Measurements from ENCODE around the gene C1QTNF4. TPM values are rescaled to one million over a fixed set of nuclear protein-coding genes. Genes with fewer than 3 reads are reported as not detected.
A peak's percentile ranks its signal among the peaks of the same experiment; 100 is the strongest.
"Not testable (repeated sequence)": the region's sequence is repeated elsewhere in the genome, so short reads cannot be mapped to it uniquely, and the experiment has no call there.

The C1QTNF4 gene
- 0.16 TPM in 1 of 2 replicates, not detected in the other for total RNA-seq

GRCh38 chr11:47593934-47594855 lies at the start of gene C1QTNF4:
Gene C1QTNF4, minus strand, starts transcription at chr11:47594411. Its CDS starts 3,601 bp downstream, at chr11:47590810.
- H3K27me3 Mint-ChIP-seq (ENCODE audit: insufficient read depth): peaks cover 28% of the 10 kb centered on the region
- H3K9me3 Mint-ChIP-seq: no peaks in the 10 kb centered on the region
- peaks cover 6% of the 10 kb centered on the region for H3K4me1 Mint-ChIP-seq (ENCODE audit: low read depth)
- no peak within 1 kb of the TSS for H3K27ac Mint-ChIP-seq
- no peak for DNase-seq (ENCODE audit: low spot score)
- H3K4me3 Mint-ChIP-seq: no peak within 1 kb of the TSS
- intact Hi-C loops (cut with micrococcal nuclease): no loop called here
- H3K36me3 Mint-ChIP-seq (ENCODE audit: low read depth): no peaks in the 10 kb centered on the region

- intact Hi-C loops (cut with micrococcal nuclease): loop anchor here (1.0 to 5.0 kb wide), 12 partner anchors 21 to 1025 kb away; partner anchors contain the start of genes AGBL2, ATG13, CELF1 and FNBP4
- no peaks in the 10 kb centered on the region for H3K27me3 Mint-ChIP-seq (ENCODE audit: insufficient read depth)
- H3K4me1 Mint-ChIP-seq (ENCODE audit: low read depth): peaks cover 30% of the 10 kb centered on the region
- peak; percentile 95 for DNase-seq (ENCODE audit: low spot score)
- H3K4me3 Mint-ChIP-seq: peak within 1 kb of the TSS; percentile 96
- H3K9me3 Mint-ChIP-seq: no peaks in the 10 kb centered on the region
- H3K27ac Mint-ChIP-seq: peak within 1 kb of the TSS; percentile 97
- peaks cover 18% of the 10 kb centered on the region for H3K36me3 Mint-ChIP-seq (ENCODE audit: low read depth)
These were observed 48.1 kb upstream of the C1QTNF4 start, which contains the start of gene MTCH2 for GRCh38 chr11:47642099-47642855. Gene MTCH2, minus strand, starts transcription at chr11:47642559. Its CDS starts 94 bp downstream, at chr11:47642465.

- H3K4me1 Mint-ChIP-seq (ENCODE audit: low read depth): peaks cover 30% of the 10 kb centered on the region
- H3K36me3 Mint-ChIP-seq (ENCODE audit: low read depth): peaks cover 18% of the 10 kb centered on the region
- H3K9me3 Mint-ChIP-seq: no peaks in the 10 kb centered on the region
- no peak for DNase-seq (ENCODE audit: low spot score)
- peak overlapping the region; percentile 97 for H3K27ac Mint-ChIP-seq
- H3K4me3 Mint-ChIP-seq: peak overlapping the region; percentile 96
- intact Hi-C loops (cut with micrococcal nuclease): loop anchor here (1.0 to 5.0 kb wide), 12 partner anchors 22 to 1024 kb away; partner anchors contain the start of genes AGBL2, ATG13, CELF1 and FNBP4
- no peaks in the 10 kb centered on the region for H3K27me3 Mint-ChIP-seq (ENCODE audit: insufficient read depth)
These were observed 47.4 kb upstream of the C1QTNF4 start for GRCh38 chr11:47641600-47642098.

GRCh38 chr11:47640506-47640905 lies 46.3 kb upstream of the C1QTNF4 start:
- intact Hi-C loops (cut with micrococcal nuclease): loop anchor here (5.0 kb wide), 2 partner anchors 423 to 1023 kb away; partner anchors contain the start of genes ATG13 and HARBI1
- Mint-ChIP-seq H3K36me3 (ENCODE audit: low read depth) (peaks cover 20% of the 10 kb centered on the region), H3K4me3 (peak overlapping the region; percentile 96), H3K4me1 (ENCODE audit: low read depth) (peaks cover 30% of the 10 kb centered on the region)
- not testable (repeated sequence) for H3K27ac Mint-ChIP-seq; H3K27me3 Mint-ChIP-seq (ENCODE audit: insufficient read depth); H3K9me3 Mint-ChIP-seq; DNase-seq (ENCODE audit: low spot score)

- DNase-seq (ENCODE audit: low spot score); H3K9me3 Mint-ChIP-seq; H3K4me3 Mint-ChIP-seq; H3K27ac Mint-ChIP-seq; intact Hi-C loops (cut with micrococcal nuclease); H3K27me3 Mint-ChIP-seq (ENCODE audit: insufficient read depth): not testable (repeated sequence)
- Mint-ChIP-seq H3K36me3 (ENCODE audit: low read depth) (peaks cover 38% of the 10 kb centered on the region), H3K4me1 (ENCODE audit: low read depth) (peaks cover 13% of the 10 kb centered on the region)
These were observed 42.1 kb upstream of the C1QTNF4 start for GRCh38 chr11:47636331-47636730.

GRCh38 chr11:47631473-47631872 lies 37.3 kb upstream of the C1QTNF4 start:
- no peaks in the 10 kb centered on the region for H3K4me1 Mint-ChIP-seq (ENCODE audit: low read depth)
- H3K27ac Mint-ChIP-seq: no peak overlapping the region
- H3K4me3 Mint-ChIP-seq: no peak overlapping the region

GRCh38 chr11:47628026-47628425 lies 33.8 kb upstream of the C1QTNF4 start:
- Mint-ChIP-seq H3K27me3 (ENCODE audit: insufficient read depth) (no peaks in the 10 kb centered on the region), H3K4me1 (ENCODE audit: low read depth) (no peaks in the 10 kb centered on the region), H3K27ac (no peak overlapping the region), H3K36me3 (ENCODE audit: low read depth) (peaks cover 31% of the 10 kb centered on the region), H3K9me3 (no peaks in the 10 kb centered on the region), H3K4me3 (no peak overlapping the region)
- intact Hi-C loops (cut with micrococcal nuclease): no loop called here
- no peak for DNase-seq (ENCODE audit: low spot score)

More at GRCh38 chr11:47631473-47631872, 37.3 kb upstream of the C1QTNF4 start:
- H3K9me3 Mint-ChIP-seq: no peaks in the 10 kb centered on the region
- intact Hi-C loops (cut with micrococcal nuclease): no loop called here
- DNase-seq (ENCODE audit: low spot score): no peak
- H3K27me3 Mint-ChIP-seq (ENCODE audit: insufficient read depth): no peaks in the 10 kb centered on the region
- peaks cover 42% of the 10 kb centered on the region for H3K36me3 Mint-ChIP-seq (ENCODE audit: low read depth)

GRCh38 chr11:47626234-47626633 lies 32.0 kb upstream of the C1QTNF4 start:
- Mint-ChIP-seq H3K27me3 (ENCODE audit: insufficient read depth) (no peaks in the 10 kb centered on the region), H3K4me1 (ENCODE audit: low read depth) (no peaks in the 10 kb centered on the region), H3K4me3 (no peak overlapping the region), H3K36me3 (ENCODE audit: low read depth) (peaks cover 25% of the 10 kb centered on the region), H3K9me3 (no peaks in the 10 kb centered on the region), H3K27ac (no peak overlapping the region)
- intact Hi-C loops (cut with micrococcal nuclease): no loop called here
- DNase-seq (ENCODE audit: low spot score): no peak

GRCh38 chr11:47620836-47621378 lies 26.7 kb upstream of the C1QTNF4 start:
- Mint-ChIP-seq H3K27me3 (ENCODE audit: insufficient read depth) (no peaks in the 10 kb centered on the region), H3K4me3 (no peak overlapping the region), H3K9me3 (no peaks in the 10 kb centered on the region), H3K4me1 (ENCODE audit: low read depth) (peaks cover 11% of the 10 kb centered on the region), H3K36me3 (ENCODE audit: low read depth) (peaks cover 16% of the 10 kb centered on the region), H3K27ac (no peak overlapping the region)
- intact Hi-C loops (cut with micrococcal nuclease): no loop called here
- no peak for DNase-seq (ENCODE audit: low spot score)

GRCh38 chr11:47617417-47617809 lies 23.2 kb upstream of the C1QTNF4 start:
- intact Hi-C loops (cut with micrococcal nuclease): loop anchor here (1.0 kb wide), 2 partner anchors 39 to 102 kb away; partner anchors contain the start of gene KBTBD4
- no peak overlapping the region for H3K27ac Mint-ChIP-seq
- no peak overlapping the region for H3K4me3 Mint-ChIP-seq
- no peaks in the 10 kb centered on the region for H3K27me3 Mint-ChIP-seq (ENCODE audit: insufficient read depth)
- no peaks in the 10 kb centered on the region for H3K9me3 Mint-ChIP-seq
- peaks cover 11% of the 10 kb centered on the region for H3K4me1 Mint-ChIP-seq (ENCODE audit: low read depth)
- H3K36me3 Mint-ChIP-seq (ENCODE audit: low read depth): peaks cover 13% of the 10 kb centered on the region
- DNase-seq (ENCODE audit: low spot score): no peak

GRCh38 chr11:47616726-47617416 lies 22.7 kb upstream of the C1QTNF4 start:
- intact Hi-C loops (cut with micrococcal nuclease): loop anchor here (1.0 kb wide), 2 partner anchors 39 to 102 kb away; partner anchors contain the start of gene KBTBD4
- H3K27me3 Mint-ChIP-seq (ENCODE audit: insufficient read depth): no peaks in the 10 kb centered on the region
- H3K27ac Mint-ChIP-seq: no peak overlapping the region
- no peak for DNase-seq (ENCODE audit: low spot score)
- peaks cover 11% of the 10 kb centered on the region for H3K4me1 Mint-ChIP-seq (ENCODE audit: low read depth)
- no peak overlapping the region for H3K4me3 Mint-ChIP-seq
- peaks cover 13% of the 10 kb centered on the region for H3K36me3 Mint-ChIP-seq (ENCODE audit: low read depth)
- H3K9me3 Mint-ChIP-seq: no peaks in the 10 kb centered on the region

GRCh38 chr11:47615249-47615648 lies 21.0 kb upstream of the C1QTNF4 start:
- no peak overlapping the region for H3K4me3 Mint-ChIP-seq
- peaks cover 11% of the 10 kb centered on the region for H3K4me1 Mint-ChIP-seq (ENCODE audit: low read depth)
- no peaks in the 10 kb centered on the region for H3K9me3 Mint-ChIP-seq
- no peak overlapping the region for H3K27ac Mint-ChIP-seq
- DNase-seq (ENCODE audit: low spot score): no peak
- intact Hi-C loops (cut with micrococcal nuclease): no loop called here
- peaks cover 20% of the 10 kb centered on the region for H3K36me3 Mint-ChIP-seq (ENCODE audit: low read depth)
- no peaks in the 10 kb centered on the region for H3K27me3 Mint-ChIP-seq (ENCODE audit: insufficient read depth)
